ENCODE measurements around the gene ATP2A3. TPM values are rescaled to one million over a fixed set of nuclear protein-coding genes. Genes with fewer than 3 reads are reported as not detected.

The ATP2A3 gene
- total RNA-seq, 1 experiment from 2014 or later, result 4.4 TPM

DNA sequence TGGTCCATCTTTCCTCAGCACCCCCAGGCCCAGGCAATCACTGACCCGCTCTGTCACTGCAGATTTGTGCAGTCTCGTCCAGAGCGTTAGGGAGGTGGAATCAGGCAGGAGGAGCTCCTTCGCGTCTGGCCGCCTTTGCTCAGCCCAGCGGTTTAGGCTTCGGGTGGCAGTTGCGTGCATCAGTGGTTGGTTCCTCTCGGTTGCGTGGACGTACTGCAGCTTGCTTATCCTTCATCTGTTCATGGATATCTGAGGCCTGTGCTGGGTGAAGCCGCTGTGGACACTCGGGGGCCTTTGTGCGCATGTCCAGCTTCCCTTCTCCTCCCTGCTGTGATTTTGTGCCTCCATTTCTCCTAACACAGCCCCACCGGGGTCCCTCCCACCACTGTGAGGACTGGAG, 43.2 kb downstream of the ATP2A3 start:
- TF ChIP-seq, protein P1, sequence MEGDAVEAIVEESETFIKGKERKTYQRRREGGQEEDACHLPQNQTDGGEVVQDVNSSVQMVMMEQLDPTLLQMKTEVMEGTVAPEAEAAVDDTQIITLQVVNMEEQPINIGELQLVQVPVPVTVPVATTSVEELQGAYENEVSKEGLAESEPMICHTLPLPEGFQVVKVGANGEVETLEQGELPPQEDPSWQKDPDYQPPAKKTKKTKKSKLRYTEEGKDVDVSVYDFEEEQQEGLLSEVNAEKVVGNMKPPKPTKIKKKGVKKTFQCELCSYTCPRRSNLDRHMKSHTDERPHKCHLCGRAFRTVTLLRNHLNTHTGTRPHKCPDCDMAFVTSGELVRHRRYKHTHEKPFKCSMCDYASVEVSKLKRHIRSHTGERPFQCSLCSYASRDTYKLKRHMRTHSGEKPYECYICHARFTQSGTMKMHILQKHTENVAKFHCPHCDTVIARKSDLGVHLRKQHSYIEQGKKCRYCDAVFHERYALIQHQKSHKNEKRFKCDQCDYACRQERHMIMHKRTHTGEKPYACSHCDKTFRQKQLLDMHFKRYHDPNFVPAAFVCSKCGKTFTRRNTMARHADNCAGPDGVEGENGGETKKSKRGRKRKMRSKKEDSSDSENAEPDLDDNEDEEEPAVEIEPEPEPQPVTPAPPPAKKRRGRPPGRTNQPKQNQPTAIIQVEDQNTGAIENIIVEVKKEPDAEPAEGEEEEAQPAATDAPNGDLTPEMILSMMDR (conservative IDR thresholded peaks at IDR 0.05), result no peak
- TF ChIP-seq EZH2 (IDR thresholded peaks at IDR 0.05; ENCODE audit: low read depth), result no peak
- H3K4me2 ChIP-seq, result no peak overlapping the region
- no peak for DNase-seq
- no TSS peak for BruUV-seq (replicated peaks)
- intact Hi-C loops (cut with micrococcal nuclease; ENCODE audit: unreplicated experiment), result no loop called here
- H3K79me2 ChIP-seq (ENCODE audit: low read depth), result no peaks in the 10 kb centered on the region
- H3K27ac ChIP-seq, result no peak overlapping the region
- no peaks in the 10 kb centered on the region for H4K20me1 ChIP-seq (ENCODE audit: insufficient read depth)
- H3K9me3 ChIP-seq (ENCODE audit: insufficient read depth, low read depth), result no peaks in the 10 kb centered on the region
- no peak overlapping the region for H2AFZ ChIP-seq
- no peaks in the 10 kb centered on the region for H3K36me3 ChIP-seq (ENCODE audit: low read depth)
- H3K4me3 ChIP-seq, result no peak overlapping the region
- H3F3A ChIP-seq (ENCODE audit: insufficient read depth, low read depth), result no peaks in the 10 kb centered on the region
- CTCF ChIA-PET, result no interaction called here
- POLR2A ChIA-PET (ENCODE audit: unreplicated experiment), result interaction anchor here (0.5 kb wide), 1 partner anchor 44 kb away, joined by 3 read pairs; no protein-coding TSS in a partner anchor
- H3K27me3 ChIP-seq (ENCODE audit: insufficient read depth, low read depth), result peaks cover 14% of the 10 kb centered on the region; the same call in 1 of the 2 replicates
- no peaks in the 10 kb centered on the region for H3K4me1 ChIP-seq (replicated peaks; ENCODE audit: insufficient read depth)
- H3K9me2 ChIP-seq (ENCODE audit: insufficient read depth), result no peaks in the 10 kb centered on the region

DNA sequence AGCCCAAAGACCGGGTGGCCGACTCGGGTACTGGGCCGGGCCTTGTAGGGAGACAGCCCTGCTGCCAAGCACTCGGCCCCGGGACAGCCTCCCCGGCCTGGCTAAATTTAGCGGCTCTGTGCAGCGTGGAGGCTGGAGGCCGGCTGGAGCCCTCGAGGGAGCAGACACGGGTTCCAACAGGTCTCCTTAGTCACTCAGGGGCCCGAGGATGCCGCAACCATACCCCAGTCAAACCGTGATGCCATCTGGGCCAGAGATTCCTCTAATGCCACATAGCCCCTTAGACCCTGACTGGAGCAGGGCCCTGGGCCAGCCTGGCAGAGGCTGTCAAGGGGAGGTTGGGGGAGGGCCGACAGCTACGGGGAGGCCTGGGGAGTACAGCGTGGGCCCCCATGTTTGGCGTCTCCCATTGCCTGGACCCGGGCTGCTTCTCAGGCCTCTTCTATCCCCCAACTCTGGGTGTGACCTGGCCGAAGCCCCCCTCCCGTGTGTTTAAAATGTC, 45.1 kb downstream of the ATP2A3 start:
- ChIA-PET CTCF (interaction anchor here (0.5 kb wide), 1 partner anchor 279 kb away, joined by 4 read pairs; no protein-coding TSS in a partner anchor), POLR2A (ENCODE audit: unreplicated experiment) (no interaction called here)
- Histone ChIP-seq H3K36me3 (ENCODE audit: low read depth) (no peaks in the 10 kb centered on the region), H3K4me2 (no peak overlapping the region), H3K9me3 (ENCODE audit: insufficient read depth, low read depth) (no peaks in the 10 kb centered on the region), H3F3A (ENCODE audit: insufficient read depth, low read depth) (no peaks in the 10 kb centered on the region), H4K20me1 (ENCODE audit: insufficient read depth) (no peaks in the 10 kb centered on the region), H3K27me3 (ENCODE audit: insufficient read depth, low read depth) (0 out of 2 replicates have a peak, but pooled peaks cover 7% of the 10 kb centered on the region), H3K4me1 (replicated peaks; ENCODE audit: insufficient read depth) (no peaks in the 10 kb centered on the region), H3K27ac (no peak overlapping the region), H3K4me3 (no peak overlapping the region), H3K9me2 (ENCODE audit: insufficient read depth) (no peaks in the 10 kb centered on the region), H3K79me2 (ENCODE audit: low read depth) (no peaks in the 10 kb centered on the region), H2AFZ (no peak overlapping the region)
- TF ChIP-seq, protein P1 (conservative IDR thresholded peaks at IDR 0.05), result no peak
- TF ChIP-seq EZH2 (IDR thresholded peaks at IDR 0.05; ENCODE audit: low read depth), result no peak
- no TSS peak for BruUV-seq (replicated peaks)
- intact Hi-C loops (cut with micrococcal nuclease; ENCODE audit: unreplicated experiment), result no loop called here
- DNase-seq, result no peak

DNA sequence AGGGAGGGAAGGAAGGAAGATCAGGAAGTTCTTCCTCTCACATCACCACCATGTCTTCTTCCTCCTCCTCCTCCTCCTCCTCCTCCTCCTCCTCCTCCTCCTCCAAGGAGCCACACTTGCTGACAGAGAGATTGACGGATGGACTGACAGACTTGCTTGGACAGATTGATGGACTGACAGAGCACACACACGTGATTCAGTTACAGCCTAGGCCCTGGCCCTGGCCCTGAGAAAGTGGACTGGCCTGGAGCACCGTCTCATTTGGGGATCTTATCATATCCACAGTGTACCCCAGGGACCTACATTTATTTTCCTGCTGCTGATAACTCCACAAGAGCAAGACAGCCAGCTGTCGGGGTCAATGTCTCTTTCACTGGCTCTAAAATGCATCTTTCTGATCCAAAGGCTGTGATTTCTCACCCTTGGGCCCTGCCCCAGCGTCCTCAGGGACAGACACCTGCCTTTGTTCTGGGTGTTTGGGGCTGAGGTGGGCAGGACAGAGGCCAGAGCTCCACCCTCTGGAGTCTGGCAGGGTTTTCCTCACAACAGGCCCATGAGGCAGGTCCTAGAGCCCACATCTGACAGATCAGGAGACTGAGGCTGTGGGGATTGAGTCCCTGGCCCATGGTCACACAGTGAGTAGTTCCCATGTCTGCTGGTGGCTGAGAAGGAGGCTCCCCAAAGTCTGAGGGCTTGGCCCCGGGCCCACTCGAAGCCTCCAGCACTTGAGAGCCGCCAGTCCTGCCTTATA, 45.7 kb downstream of the ATP2A3 start:
- no TSS peak for BruUV-seq (replicated peaks)
- TF ChIP-seq, protein P1 (conservative IDR thresholded peaks at IDR 0.05), result no peak
- TF ChIP-seq EZH2 (IDR thresholded peaks at IDR 0.05; ENCODE audit: low read depth), result no peak
- Histone ChIP-seq H3F3A (ENCODE audit: insufficient read depth, low read depth) (no peaks in the 10 kb centered on the region), H4K20me1 (ENCODE audit: insufficient read depth) (no peaks in the 10 kb centered on the region), H3K79me2 (ENCODE audit: low read depth) (no peaks in the 10 kb centered on the region), H3K4me2 (no peak overlapping the region), H3K4me3 (no peak overlapping the region), H2AFZ (no peak overlapping the region), H3K4me1 (replicated peaks; ENCODE audit: insufficient read depth) (no peaks in the 10 kb centered on the region), H3K27me3 (ENCODE audit: insufficient read depth, low read depth) (0 out of 2 replicates have a peak, but pooled peaks cover 7% of the 10 kb centered on the region), H3K9me2 (ENCODE audit: insufficient read depth) (no peaks in the 10 kb centered on the region), H3K36me3 (ENCODE audit: low read depth) (no peaks in the 10 kb centered on the region), H3K27ac (no peak overlapping the region), H3K9me3 (ENCODE audit: insufficient read depth, low read depth) (no peaks in the 10 kb centered on the region)
- intact Hi-C loops (cut with micrococcal nuclease; ENCODE audit: unreplicated experiment), result no loop called here
- ChIA-PET CTCF (no interaction called here), POLR2A (ENCODE audit: unreplicated experiment) (no interaction called here)
- DNase-seq, result no peak
